ENCODE measurements around the gene MZF1.

The MZF1 gene

DNA sequence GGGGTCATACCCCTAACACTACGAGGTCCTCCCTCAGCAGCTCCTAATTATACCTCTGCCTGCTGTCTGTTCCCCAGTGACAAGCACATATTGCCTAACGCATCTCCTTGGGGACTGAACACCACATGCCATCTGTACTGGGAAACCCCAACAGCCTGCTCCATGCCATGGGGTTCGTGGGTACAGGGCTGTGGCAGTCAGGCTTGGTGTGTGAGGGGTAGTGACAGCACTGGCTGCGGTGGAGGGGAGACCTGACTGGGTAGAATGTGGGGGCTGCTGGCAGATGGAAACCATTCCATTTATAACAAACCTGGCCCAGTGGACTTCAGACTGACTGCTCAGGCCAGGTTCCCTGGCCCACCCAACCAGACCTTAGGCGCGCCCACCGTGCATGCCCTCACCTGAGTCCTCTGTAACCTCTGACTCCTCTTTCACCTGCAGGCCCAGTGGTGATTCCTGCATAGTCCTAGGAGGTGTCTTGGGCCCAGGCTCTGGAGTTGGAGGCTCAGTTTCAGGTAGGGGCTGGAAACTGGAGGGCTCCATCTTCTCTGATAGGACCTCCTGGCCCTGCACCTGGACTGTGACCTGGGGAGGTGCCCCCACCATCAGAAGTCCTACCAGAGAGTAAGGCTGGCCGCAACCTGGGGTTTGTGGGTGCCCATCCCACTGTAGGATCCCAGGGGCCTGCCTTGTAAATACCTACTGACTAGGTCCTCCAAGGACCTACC, 3.0 kb downstream of the MZF1 start:
- DNase-seq: no peak

DNA sequence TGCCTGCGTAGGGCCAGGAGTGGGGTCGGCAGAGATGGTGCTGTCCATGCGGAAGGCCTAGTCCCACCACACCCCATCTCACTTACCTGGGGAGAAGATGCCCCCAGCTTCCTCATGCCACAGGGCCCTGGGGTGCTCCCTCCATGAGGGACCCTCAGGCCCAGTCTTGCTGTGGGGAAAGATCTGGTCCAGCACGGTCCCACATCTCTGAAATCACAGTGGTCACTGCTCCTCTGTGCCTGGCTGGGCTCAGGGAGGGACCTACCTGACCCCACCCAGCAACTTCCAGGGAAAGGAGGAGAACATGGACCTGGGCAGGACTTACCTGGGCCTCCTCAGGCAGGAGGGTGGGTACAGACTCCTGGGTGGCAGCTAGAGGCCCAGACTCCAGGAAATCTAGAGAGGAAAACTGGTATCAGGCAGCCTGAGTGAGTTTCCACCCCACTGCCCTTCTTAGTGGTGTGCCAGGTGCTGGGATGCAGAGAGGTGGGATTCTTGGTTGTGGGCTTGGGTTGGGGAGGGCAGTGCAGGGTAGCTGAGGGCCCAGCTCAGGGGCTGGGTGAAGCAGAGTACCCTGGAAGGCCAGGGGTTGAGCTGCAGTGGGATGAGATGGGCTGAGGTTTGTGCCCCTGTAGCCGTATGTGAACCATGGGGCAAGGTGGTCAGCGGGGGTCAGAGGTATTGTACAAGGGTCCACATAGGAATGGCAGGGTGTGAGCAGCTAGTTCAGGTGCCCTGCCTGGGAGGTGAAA, 3.8 kb downstream of the MZF1 start:
- no peak for DNase-seq

DNA sequence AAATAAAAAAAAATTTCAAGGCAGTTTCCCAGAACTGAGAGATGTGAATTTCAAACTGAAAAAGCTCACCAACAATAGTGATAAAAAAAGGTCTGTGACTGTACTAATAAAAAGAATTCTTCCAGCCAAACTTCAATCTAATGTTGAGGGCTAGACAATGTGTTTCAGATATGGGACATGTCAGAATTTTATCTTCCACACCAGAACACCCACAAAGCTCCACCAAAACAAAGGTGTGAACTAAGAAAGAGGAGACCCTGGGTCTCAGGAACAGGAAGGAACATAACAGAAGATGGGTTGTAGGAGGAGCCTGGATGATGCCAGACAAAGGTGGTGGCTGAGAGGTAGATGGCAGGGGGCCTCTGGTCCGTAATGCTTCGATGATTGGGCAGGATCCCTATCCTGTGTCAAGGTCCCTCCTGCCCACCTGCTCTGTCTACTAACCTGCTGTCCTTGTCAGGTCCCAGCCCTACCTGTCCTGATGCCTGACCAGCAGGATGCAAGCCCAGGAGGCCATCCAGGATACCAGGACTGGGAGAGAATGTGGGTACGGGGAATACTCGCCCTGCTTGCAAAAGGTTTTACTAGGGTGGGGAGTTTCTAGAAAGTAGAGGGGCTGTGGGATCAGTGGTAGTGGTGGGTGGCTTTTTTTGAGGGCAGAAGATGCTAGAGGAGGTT, 4.5 kb downstream of the MZF1 start:
- DNase-seq: no peak

- no peak for DNase-seq
Observed at GRCh38 chr19:58566989-58567388, 6.1 kb downstream of the MZF1 start.

DNA sequence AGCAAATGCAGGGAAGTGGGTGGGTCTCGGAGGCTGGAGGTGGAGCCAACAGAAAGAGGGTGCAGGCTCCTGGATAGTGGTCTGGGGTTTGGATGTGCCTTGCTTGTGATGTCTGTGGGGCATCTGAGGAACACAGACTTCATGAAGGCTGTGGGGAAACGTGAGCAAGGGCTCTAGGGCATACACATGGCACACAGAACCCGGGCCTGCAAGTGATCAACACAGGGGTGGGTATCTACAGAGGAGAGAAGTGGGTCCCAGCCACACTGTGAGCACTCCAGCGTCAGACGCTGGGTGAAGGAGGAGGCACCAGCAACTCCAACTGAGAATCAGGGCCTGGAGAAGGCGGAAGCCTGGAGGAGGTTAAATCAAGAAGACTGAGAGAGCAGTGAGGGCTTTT, 9.3 kb downstream of the MZF1 start:
- no peak for DNase-seq

DNA sequence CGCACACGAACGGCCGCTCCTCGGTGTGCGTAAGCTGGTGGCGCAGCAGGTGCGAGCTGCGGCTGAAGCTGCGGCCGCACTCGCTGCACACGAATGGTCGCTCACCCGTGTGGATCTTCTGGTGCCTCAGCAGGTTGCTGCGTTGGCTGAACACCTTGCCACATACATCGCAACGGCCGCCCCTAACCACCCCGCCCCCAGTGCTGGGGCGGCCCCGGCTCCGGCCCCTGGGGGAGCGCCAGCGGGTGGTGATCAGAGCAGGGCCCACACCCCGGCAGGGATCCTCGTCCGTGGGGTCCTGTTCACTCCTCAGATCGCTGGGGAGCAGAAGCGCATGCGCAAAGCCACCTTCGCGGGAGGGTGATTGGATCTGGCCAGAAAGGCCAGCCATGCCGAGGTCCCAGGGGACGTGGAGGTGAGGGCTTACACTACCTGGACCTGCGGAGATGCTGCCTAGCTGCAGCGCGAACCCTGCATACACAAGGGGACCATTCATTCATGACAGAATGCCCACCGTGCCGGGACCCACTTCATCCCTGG, 10.0 kb downstream of the MZF1 start:
- DNase-seq: no peak

- DNase-seq: no peak
Observed at GRCh38 chr19:58562122-58563033, 10.8 kb downstream of the MZF1 start.

DNA sequence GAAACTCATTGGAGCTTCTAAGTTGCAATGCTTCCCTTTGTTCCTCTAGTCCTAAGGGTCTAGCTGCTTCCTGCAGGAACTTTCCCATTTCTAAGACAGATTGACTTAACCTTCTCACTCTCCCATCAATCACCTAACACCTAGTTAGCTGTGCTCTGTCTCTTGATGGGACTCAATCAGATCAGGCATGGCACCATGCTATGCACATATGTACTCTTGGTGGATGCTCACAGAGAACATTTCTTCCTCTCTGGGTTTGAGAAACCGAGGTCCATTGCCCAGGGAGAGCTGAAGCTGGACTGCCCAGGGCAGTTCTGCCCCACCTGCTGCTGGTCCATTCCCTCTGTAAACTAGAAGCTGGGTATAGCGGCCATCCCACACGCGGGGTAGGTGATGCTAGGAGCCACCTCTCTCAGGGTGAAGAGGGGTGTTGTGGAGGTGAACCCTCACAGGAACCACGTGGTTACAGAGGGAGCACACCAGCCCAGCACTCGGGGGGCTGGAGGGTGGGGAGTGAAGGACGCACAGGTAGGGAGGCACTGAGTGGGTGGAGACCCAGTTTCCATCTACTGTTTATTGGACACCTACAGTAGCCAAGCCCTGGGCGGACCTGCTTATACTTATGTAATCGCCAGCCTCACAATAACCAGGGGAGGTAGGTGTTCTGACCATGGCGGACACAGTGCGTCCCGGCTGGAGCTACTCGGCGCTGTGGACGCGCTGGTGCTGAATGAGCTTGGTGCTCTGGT, 11.6 kb downstream of the MZF1 start:
- no peak for DNase-seq

GRCh38 chr19:58560921-58561320, 12.2 kb downstream of the MZF1 start:
- DNase-seq: no peak

DNA sequence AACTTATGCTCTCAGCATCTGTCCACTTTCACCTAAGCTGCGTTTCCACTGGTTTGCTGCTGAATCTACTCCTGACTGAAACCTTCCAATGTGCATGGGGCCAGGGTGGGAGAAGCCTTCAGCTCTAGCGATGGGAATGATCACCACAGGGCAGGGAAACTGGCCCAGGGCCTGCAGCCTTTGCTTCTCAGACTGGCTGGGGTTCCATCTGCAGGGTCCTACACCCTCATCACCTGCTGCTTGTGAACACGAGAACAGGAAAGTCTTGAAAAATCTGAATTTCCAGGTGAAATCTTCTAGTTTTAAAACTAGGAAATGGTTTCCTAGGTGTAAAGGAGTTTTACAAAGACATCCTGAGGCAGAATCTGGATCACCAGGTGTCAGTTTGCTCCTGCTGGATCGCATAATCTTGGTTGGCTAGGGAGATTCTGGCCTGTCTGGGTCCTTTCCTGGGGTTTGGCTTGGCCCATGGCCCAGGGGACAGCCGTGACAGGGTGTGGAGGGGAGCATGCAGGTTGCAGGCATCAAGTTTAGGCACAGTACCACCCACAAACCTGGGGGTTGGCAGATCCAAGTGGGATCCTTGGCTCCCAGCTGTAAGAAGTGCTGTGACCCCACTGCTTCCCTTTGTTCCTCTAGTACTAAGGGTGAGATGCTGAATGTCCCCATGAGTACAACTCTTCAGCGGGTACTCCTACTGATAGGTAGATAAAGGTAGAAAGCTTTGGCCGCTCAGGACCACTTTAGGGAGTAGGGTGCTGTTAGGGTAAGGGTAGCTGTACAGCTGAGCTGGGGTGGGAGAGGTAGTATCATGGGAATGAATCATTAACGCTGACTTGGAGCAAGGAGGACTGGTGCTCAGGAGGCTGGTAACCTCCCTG, 12.9 kb downstream of the MZF1 start:
- DNase-seq: no peak

GRCh38 chr19:58559275-58560006, 13.7 kb downstream of the MZF1 start:
- no peak for DNase-seq

- DNase-seq: no peak
Observed at GRCh38 chr19:58558623-58559274, 14.4 kb downstream of the MZF1 start.

GRCh38 chr19:58558066-58558622, 15.0 kb downstream of the MZF1 start, which contains the start of gene UBE2M:
UBE2M (minus strand) TSS chr19:58558611; CDS start chr19:58558381, 230 bp downstream.
- no peak for DNase-seq

- DNase-seq: no peak
Observed at GRCh38 chr19:58557221-58558065, 15.7 kb downstream of the MZF1 start.

DNA sequence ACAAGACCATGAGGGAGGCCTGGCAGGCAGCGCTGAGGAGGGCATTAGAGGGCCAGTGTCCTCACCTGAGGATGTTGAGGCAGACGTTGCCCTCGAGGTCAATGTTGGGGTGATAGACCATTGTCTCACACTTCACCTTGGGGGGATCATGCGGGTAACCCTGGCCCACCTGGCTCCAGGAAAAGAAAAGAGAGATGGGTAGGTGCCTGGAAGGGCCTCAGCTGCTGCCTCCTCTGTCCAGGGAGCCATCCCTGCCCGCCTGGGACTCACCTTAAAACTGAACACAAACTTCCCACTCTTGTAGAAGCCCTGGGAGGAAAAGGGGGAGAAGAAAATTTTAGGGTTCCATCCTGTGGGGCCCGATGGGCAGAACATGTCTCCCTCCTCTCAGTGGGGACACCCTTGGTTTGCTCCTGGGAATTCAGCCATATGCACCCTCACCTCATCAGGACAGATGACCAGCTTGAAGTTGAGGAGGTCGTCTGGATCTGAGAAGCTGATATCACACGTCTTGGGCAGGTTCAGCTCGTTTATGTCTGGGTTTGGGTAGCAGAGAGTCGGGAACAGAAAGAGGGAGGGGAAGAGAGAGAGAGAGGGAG, 16.4 kb downstream of the MZF1 start:
- no peak for DNase-seq

- DNase-seq: no peak
Observed at GRCh38 chr19:58555920-58556621, 17.1 kb downstream of the MZF1 start.

DNA sequence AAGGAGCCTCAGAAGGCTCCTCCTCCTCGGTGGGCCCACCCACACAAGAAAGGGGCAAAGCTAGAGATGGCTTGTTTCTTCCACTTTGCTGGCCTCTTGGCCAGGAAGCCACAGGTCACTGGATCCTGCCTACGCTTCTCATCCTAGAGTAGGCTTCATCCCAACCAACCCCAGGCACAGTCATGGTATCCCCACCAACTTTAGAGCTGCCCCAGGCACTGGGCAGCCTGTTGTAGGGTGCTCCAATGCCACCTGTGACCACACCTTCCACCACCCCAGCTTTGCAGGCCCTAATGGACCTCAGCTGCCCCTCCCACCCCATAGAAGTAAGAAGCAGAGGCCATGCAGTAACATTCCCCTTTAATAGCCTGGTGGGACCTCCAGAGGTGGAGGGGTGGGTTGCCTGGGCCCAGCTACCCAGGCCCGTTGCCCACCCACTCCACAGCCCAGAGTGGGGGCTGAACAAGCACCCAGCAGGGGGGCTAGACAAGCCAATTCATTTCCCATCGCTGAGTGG, 17.7 kb downstream of the MZF1 start:
- DNase-seq: no peak
